Liver (tissue), 3 donors: ENCODE data around the gene TAF1B.

Experiments used
- EGR1 ChIP-seq, 2 donors: IDR thresholded peaks; 2 replicates each; pipeline ENCODE4 v1.6.1; 2016 to 2018; ENCODE audit warnings: antibody characterized with exemption in 2 of 2, low read depth in 2 of 2
- SP1 ChIP-seq: IDR thresholded peaks from 2 replicates; pipeline ENCODE4 v1.6.1; 2018; ENCODE audit warnings: antibody characterized with exemption, mild to moderate bottlenecking
- TAF1 ChIP-seq: conservative IDR thresholded peaks from 2 replicates; pipeline ENCODE4 v1.6.1; 2016; ENCODE audit warnings: antibody characterized with exemption, mild to moderate bottlenecking
- YY1 ChIP-seq: IDR thresholded peaks from 2 replicates; pipeline ENCODE4 v1.6.1; 2016; ENCODE audit warnings: antibody characterized with exemption, mild to moderate bottlenecking
- TF ChIP-seq, protein P1 (sequence below): fragments of 150-350 bp; IDR thresholded peaks from 2 replicates; pipeline ENCODE4 v1.5.1; 2017; ENCODE audit warnings: improper control_type of control experiment, low read depth, low read length; ENCODE audit not compliant: missing input control
- TF ChIP-seq, protein P2 (sequence below): IDR thresholded peaks from 2 replicates; pipeline ENCODE4 v1.6.1; 2016; ENCODE audit warnings: antibody characterized with exemption, mild to moderate bottlenecking
- TF ChIP-seq, protein P3 (sequence below): IDR thresholded peaks from 2 replicates; pipeline ENCODE4 v1.6.1; 2016; ENCODE audit warnings: antibody characterized with exemption
- donor health status: healthy.
- donor health status: healthy.

DNA sequence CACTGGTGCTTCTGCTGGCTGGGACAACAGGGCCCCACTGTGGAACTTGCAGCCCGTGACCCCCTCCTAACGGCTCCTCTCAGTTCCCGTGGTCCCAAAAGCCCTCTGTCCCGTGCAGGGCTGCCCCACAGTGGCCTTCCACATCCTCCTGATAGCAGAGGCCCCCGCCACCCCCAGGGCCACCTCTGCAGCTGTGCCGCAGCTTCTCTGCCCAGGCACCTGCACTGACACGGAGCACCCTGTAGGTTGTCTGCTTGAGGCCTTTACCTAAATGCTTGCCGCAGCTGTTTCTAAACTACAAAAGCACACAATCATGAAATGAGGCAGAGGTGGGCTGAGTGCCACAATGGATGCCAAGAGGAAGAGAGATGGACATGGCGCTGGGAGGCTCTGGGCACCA, 94.7 kb downstream of the TAF1B start:
- TF ChIP-seq, protein P1, sequence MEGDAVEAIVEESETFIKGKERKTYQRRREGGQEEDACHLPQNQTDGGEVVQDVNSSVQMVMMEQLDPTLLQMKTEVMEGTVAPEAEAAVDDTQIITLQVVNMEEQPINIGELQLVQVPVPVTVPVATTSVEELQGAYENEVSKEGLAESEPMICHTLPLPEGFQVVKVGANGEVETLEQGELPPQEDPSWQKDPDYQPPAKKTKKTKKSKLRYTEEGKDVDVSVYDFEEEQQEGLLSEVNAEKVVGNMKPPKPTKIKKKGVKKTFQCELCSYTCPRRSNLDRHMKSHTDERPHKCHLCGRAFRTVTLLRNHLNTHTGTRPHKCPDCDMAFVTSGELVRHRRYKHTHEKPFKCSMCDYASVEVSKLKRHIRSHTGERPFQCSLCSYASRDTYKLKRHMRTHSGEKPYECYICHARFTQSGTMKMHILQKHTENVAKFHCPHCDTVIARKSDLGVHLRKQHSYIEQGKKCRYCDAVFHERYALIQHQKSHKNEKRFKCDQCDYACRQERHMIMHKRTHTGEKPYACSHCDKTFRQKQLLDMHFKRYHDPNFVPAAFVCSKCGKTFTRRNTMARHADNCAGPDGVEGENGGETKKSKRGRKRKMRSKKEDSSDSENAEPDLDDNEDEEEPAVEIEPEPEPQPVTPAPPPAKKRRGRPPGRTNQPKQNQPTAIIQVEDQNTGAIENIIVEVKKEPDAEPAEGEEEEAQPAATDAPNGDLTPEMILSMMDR, result no peak
- TF ChIP-seq, protein P2, sequence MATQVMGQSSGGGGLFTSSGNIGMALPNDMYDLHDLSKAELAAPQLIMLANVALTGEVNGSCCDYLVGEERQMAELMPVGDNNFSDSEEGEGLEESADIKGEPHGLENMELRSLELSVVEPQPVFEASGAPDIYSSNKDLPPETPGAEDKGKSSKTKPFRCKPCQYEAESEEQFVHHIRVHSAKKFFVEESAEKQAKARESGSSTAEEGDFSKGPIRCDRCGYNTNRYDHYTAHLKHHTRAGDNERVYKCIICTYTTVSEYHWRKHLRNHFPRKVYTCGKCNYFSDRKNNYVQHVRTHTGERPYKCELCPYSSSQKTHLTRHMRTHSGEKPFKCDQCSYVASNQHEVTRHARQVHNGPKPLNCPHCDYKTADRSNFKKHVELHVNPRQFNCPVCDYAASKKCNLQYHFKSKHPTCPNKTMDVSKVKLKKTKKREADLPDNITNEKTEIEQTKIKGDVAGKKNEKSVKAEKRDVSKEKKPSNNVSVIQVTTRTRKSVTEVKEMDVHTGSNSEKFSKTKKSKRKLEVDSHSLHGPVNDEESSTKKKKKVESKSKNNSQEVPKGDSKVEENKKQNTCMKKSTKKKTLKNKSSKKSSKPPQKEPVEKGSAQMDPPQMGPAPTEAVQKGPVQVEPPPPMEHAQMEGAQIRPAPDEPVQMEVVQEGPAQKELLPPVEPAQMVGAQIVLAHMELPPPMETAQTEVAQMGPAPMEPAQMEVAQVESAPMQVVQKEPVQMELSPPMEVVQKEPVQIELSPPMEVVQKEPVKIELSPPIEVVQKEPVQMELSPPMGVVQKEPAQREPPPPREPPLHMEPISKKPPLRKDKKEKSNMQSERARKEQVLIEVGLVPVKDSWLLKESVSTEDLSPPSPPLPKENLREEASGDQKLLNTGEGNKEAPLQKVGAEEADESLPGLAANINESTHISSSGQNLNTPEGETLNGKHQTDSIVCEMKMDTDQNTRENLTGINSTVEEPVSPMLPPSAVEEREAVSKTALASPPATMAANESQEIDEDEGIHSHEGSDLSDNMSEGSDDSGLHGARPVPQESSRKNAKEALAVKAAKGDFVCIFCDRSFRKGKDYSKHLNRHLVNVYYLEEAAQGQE, result no peak
- TF ChIP-seq EGR1 (IDR thresholded peaks at IDR 0.05; ENCODE audit: low read depth in 2 of 2) (no peak), TAF1 (no peak), SP1 (no peak), YY1 (no peak)
- TF ChIP-seq, protein P3, sequence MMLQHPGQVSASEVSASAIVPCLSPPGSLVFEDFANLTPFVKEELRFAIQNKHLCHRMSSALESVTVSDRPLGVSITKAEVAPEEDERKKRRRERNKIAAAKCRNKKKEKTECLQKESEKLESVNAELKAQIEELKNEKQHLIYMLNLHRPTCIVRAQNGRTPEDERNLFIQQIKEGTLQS, result no peak
